Heart left ventricle (tissue), 13 donors: ENCODE data around the gene TNIK.

Experiments used
- CTCF ChIP-seq, 12 donors: fragments of 200-600 bp; sonication (generic) in 4 of 12; IDR thresholded peaks; one replicate each; pipeline versions ENCODE4 v1.5.0 to v1.8.0; 2018 to 2022; ENCODE audit warnings: antibody characterized with exemption in 12 of 12, mild to moderate bottlenecking in 5 of 12
- POLR2A ChIP-seq, 2 donors: fragments of 450-650 bp; IDR thresholded peaks; one replicate each; pipeline ENCODE4 v1.6.1; 2017; ENCODE audit warnings: antibody characterized with exemption in 2 of 2, mild to moderate bottlenecking in 2 of 2, moderate library complexity in 2 of 2
- donor health status: ischemic (EF 13 %, LVEDD 7.1; RV severe dilation, severe dysfunction).
- donor health status: DM: no; HTN: yes; CAD: no.
- donor health status: DM: no; HTN: no; CAD: no.
- donor health status: ischemic (EF 25% LVEDD 6.9; RV normal size, moderate dysfunction).
- donor health status: ischemic (EF 25% LVEDD 5.7; RV mildly dilated, moderate dysfunction).
- donor health status: ischemic (EF 35%, LVEDD 5.7; RV mildly dilated, moderate dysfunction).
- donor health status: nonischemic (EF 11% LVEDD 7.7; RV severe dilation, severe dysfunction).
- donor health status: DM: yes; HTN: yes; CAD: no.
- donor health status: PGD.
- donor health status: ischemic (EF 29% LVEDD 5.4; RV normal size, mild dysfunction).
- donor health status: nonischemic (EF 23%, LVEDD 6.1; RV moderate dilation, normal function).

GRCh38 chr3:171472552-171472951 is 12.3 kb upstream of the TNIK start:
- no peak for TF ChIP-seq CTCF (IDR thresholded peaks at IDR 0.05)
- TF ChIP-seq POLR2A (IDR thresholded peaks at IDR 0.05): no peak
